HG02642 (cell line): ENCODE results near the gene RGS18.
"Not testable (repeated sequence)": the region's sequence is repeated elsewhere in the genome, so short reads cannot be mapped to it uniquely, and the experiment has no call there.

Source experiments
- ATAC-seq: cut with Tn5 transposase; IDR thresholded peaks from one replicate; pipeline ENCODE4 v1.9.1; 2021; ENCODE audit warnings: mild to moderate bottlenecking; ENCODE audit not compliant: unreplicated experiment, poor library complexity

Gene RGS18

DNA sequence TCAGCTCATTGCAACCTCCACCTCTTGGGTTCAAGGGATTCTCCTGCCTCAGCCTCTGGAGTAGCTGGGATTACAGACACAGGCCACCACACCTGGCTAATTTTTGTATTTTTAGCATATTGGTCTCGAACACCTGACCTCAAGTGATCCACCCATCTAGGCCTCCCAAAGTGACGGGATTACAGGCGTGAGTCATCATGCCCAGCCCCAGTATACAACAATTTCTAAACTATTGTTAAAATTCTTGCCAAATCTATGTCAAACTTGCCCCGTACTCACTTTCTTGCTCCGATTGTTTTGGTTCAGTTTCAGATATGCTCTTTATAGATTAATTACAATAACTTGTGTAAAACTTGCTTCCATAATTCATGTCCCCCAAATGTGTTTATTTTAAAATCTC, 4.1 kb downstream of the RGS18 start:
- ATAC-seq, result no peak

DNA sequence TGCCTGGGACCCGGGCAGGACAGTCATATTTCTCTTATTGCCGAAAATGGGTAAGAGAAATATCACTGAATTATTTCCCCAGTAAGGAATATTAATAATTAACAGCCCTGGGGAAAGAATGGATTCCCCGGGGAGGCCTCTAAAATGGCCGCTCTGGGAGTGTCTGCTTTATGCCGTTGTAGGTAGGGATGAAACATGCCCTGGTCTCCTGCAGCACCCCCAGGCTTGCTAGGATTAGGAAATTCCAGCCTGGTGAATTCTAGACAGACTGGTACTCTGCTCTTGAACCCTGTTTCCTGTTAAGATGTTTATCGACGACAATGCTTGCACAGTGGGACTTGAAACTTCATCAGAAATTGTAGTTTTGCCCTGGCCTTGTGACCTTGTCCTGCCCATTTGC, 6.7 kb downstream of the RGS18 start:
- ATAC-seq, result not testable (repeated sequence)

DNA sequence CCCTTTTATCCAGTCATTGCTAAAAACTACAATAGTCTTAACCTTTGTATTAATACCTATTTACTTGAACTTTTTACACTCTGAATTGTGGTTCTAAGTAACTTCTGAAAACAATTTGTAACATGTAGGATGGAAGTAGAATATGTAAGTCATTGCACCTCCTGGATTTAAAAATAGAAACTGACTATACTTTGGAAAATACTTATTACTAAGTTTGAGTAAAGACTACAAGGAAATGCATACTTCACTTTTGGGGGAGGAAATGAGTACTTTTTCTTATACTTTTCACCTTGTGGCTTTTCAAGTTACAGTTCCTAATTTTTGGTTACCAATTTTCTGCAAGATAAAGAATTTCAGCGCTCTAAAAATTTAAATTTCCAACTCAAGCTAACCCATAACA, 8.7 kb downstream of the RGS18 start:
- ATAC-seq, result no peak

DNA sequence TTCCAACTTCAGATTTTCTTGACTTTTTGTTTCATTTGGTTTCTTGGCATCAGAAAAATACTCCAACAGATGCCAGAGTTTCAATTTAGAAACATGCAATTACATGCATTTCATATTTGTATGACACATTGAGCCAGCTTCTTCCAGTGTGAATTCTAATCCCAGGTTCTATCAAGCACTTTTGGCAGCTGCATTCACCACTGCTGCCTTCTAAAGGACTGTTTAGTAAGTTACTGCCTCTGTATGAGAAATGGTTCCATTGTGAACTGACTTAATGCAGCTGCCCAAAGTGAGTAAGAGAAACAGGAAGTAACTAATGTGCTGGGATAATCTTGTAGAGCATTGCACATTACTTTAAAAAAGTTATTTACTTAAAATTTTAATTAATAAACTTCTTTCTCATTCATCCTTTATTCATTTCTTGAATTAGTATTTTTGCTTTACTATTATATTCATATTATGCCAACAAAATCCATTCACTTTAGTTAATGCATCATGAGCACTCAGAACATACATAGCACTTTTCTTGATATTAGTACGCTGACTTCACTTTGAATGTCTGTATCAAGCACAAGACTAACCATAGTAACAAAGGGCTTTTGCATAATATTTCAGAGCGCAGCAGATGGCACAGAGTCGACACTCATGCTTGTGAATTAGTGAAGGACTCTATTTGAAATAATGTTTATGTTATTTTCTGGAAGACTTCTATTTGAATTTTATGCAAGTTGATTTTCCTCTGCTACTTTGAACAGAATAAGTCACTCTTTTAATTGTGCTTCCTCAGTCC, 9.8 kb downstream of the RGS18 start:
- no peak for ATAC-seq

DNA sequence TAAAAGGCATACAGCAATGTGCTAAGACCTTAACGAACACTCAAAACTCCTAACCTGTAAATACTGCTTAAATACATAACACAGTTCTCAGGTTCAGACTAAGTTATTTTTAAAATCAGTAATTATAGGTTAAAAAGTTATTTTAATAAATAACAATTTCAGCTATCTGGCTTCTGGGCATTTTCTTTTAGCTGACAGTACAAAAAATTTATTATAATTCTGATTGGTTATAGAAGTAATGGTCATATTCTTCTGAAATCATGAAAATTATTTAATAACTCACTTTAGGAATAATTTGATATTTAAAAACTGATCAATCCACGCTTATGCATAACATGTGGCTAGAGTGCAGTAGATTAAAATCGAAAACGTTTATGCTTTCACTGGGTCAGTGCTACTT, 10.7 kb downstream of the RGS18 start:
- no peak for ATAC-seq

DNA sequence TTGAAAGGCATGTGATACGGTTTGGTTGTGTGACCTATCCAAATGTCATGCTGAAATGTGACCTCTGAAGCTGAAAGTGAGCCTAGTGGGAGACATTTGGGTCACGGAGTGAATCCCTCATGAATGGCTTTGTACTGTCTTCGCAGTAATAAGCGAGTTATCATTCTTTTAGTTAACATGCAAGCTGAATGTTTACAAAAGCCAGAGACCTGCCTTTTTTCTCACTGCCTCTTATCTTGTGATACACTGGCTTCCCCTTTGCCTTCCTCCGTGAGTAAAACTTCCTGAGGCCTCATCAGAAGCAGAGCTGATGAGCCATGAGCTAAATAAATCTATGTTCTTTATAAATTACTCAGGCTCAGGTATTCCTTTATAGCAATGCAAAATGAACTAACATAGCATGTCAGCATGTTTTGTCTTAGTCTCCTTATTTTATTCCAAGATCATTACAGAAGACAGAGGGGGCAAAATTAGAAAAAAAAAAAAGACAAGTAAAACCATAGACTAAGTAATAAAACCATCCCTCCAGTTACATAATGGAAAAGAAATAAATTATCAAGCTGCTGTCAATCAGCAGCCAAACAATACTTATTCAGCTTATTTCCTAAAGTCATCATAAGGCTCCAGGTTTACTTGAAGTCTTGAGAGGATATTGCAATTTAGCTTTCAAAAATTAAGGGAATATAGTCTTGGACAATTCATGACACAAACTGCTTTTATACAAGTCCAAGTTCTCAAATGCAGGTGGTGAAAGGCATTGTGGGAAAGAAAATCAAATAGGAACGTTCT, 12.1 kb downstream of the RGS18 start:
- ATAC-seq, result no peak

DNA sequence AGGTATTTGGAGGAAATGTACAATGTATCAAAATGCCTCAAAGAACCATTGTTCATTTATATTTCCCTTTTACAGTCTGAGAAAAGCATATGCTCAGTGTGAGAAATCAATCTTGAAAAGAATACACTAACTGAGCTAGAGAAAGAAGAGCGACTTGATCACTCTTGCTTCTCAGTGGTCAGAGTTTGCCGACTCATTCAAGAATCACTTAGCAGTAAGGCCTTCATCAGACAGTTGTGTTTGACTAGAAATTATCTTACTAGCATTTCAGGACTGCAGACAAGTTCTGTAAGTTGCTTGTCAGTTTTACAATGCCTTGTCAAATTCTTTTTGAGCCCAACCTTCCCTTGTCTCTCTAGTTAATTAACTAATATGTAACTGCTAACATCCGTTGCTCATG, 12.9 kb downstream of the RGS18 start:
- ATAC-seq, result no peak

DNA sequence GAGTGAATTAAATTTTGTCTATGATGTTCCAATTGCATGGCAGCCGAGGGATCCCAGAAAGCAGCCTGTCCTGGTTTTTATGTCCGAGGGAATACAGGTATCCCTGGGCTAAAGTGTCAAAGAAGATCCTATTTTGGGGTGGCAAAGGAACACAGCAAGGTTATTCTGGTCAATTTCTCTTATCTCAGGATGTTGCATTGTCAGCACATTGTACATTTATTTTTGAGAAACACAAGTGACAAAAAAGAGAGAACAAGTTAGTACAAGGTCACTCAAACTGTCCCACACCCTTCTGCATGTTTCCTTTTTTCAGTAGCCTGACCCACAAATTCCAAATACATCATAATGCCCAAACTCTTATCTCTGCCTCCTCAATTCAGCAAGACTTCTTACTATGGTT, 17.7 kb downstream of the RGS18 start:
- ATAC-seq, result no peak

DNA sequence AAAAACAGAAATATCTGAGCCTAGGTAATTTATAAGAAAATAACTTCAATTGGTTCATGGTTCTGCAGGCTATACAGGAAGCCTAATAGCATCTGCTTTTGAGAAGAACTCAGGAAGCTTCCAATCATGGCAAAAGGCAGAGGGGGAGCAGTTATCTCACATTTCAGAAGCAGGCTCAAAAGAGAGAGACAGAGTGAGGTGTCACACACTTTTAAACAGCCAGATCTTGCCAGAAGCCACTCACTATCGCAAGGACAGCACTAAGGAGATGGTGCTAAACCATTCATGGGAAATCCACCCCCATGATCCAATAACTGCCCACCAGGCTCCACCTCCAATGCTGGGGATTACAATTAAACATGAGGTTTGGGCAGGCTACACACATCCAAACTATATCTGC, 25.5 kb downstream of the RGS18 start:
- ATAC-seq, result no peak

DNA sequence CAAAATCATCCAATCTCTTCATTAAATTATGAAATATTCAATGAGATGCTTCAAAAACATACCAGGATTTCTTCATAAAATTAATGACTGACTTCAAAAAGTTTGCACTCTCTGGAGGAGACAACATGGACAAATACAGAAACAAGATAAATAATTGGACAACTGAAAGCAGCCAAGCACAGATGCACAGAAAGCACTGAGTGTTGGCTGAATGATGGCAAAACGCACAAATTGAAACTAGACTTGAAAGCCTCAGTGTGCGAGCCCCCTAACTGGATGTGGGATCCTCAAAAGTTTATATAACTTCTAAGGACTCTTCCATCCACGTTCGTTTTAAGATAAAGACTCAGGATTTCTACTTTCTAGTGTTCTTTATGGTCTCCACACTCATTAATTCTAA, 27.9 kb downstream of the RGS18 start:
- no peak for ATAC-seq

DNA sequence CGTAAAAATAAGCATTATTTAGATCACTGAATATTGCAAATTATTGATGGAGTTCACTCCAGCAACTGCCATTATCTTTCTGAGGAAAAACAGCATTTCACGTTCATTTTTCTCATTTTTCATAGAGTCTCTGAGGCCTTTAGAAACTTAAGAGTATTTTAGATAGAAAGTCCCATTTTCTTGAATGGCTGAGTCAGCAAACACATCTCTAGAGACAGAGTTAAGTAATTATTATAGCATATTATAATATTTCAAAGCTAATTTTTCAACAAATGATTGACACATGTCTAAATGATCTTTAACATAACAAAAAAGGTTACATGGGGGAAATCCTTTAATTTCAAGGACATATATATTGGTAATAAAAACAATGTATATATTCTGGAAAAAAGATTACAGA, 31.8 kb downstream of the RGS18 start:
- no peak for ATAC-seq

DNA sequence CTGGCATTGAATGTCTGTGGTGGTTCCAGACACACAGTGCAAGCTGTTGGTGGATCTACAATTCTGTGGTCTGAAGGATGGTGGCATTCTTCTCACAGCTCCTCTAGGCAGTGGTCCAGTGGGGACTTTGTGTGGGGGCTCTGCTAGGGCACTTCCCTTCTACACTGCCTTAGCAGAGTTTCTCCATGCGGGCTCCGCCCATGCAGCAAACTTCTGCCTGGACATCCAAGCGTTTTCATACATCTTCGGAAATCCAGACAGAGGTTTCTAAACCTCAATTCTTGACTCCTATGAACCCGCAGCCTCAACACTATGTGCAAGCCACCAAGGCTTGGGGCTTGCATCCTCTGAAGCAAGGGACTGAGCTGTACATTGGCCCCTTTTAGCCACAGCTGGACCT, 43.0 kb downstream of the RGS18 start:
- ATAC-seq, result no peak

DNA sequence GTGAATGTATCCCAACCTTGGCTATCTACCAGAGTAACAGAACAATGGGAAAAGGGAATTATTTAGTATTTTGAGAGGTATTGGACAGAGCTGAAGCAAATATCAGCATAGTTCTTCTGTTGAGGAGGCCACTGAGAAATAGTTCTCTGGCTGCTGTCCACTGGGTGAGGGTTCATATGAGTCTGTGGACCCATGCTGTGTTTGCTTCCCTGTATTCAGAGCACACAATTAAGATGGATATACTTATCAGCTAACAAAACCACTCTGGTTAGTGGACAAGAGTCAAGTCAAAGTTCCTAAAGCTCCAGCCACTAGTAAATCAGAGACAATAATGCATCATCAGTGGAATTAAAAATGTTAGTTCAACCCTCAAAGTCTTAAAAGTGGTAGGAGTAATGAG, 66.1 kb downstream of the RGS18 start:
- ATAC-seq, result no peak

DNA sequence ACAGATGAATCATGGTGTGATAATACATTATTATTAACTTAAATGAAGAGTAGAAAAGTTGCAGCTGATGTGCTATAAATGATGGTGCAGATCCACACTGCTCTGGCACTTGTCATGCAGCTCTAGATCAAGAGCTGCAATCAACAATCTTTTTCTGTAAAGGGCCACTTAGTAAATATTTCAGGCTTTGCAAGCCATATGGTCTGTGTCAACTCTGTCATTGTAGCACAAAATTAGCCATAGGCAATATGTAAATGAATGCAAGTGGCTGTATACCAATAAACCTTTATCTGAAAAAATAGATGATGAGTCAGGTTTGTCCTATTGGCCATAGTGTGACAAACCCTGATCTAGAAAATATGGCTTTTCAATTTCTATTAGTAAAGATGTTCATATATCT, 66.6 kb downstream of the RGS18 start:
- ATAC-seq, result no peak

DNA sequence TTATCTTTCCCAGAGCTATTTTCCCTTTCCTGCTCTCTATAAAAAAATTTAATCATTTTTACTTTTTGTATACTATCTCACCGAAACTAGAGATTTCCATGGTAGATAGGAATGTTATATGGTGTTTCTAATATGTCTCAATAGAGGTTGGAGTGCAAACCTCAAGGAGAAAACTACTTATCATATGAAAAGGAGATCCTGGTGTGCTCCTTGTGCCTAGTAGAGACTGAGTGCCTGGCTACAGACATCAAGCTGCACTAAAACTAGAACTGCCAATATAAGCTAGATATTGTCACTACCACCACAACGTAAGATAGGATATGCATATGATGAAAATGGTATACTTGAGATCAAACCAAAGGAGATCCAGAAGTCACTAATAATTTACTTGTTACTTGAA, 67.0 kb downstream of the RGS18 start:
- ATAC-seq, result no peak

DNA sequence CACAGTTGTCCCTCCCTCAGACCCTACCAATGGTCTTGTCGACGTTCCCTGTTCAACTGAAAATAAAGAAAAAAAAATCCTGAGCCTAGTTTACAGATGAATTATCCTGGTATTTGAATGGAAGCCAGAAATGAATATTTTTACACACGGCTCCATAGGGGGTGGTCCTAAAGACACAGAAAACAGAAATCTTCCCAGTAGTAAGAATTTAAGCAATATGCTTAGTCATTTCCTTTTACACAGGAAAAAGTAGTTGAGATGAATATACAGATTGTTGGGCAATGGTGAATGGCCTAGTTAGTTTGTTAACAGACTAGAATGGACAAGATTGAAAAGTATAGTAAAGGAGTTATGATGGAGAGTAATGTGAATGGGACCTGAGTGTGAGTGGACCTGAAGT, 67.4 kb downstream of the RGS18 start:
- no peak for ATAC-seq

DNA sequence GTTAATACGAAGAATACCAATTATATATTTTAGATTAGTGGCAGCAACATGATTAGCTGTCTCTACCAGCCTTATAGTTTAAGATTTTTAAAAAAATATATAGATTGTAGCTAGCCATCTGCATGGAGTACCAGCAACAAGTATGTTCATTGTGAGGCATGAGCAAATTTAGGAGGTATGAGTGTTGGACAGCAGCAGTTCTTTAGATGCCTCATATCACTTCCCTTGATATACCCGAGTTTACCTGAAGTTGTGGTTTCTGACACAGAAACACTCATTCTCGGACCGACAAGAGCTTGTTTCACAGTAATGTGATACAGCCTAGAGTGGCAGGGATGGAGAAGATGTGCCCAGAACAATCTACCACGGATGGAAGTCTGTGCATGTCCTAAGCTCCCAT, 69.1 kb downstream of the RGS18 start:
- no peak for ATAC-seq

DNA sequence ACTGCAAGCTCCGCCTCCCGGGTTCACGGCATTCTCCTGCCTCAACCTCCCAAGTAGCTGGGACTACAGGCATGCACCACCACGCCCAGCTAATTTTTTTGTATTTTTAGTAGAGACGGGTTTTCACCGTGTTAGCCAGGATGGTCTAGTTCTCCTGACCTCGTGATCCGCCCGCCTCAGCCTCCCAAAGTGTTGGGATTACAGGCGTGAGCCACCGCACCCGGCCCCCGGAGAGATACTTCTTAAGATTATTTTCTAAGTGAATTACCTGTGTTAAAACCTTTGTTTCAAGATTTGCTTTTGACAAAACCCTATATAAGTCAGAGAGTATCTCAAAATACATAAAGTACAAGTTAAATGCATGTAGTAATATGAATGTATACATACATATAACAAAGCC, 69.7 kb downstream of the RGS18 start:
- ATAC-seq, result not testable (repeated sequence)

DNA sequence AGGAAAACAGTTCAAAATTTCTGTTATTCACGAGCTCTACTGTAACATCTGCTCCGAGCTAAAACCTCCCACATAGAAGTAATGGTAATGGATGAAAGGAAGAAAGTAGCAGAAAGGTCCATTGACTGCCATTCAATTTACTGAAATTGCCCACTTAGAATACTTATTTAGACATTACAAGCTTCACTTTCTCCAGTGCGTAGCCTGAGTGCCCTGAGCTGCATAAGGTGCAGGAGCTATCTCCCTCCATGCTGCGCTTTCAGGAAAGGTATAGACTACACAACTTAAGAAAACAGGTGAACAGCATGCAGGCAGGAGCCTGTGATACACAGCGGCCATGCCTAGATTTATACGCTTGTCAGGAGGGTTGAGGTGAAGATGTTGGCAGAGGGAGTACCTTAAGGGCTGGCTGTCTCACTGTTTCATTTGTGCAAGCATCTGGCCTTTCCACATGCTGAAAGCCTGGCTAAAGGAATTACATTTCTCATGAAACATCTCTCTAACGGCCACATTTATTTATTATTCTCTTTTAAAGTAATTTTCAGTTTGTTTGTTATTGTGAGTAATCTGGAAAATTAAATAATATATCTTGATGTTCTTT, 74.7 kb downstream of the RGS18 start:
- no peak for ATAC-seq

DNA sequence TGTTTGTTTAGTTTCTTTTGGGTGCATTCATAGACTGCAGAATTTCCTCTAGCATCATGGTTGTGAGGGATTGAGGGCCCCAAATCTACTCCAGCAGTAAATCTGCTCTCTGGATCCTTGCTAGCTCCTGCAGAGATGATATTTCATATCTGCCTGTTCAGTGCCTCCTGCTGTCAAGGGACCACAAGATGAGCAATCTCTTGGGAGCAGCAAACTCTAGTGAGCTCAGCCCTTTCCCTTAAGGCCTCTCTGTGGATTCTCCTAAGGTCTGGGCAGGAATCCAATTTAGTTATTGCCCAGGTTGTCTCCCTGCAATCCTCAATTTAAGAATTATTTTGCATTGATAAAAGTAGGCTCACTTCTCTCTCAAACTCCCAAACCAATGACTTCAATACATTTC, 76.9 kb downstream of the RGS18 start:
- no peak for ATAC-seq
